ENCODE measurements around the gene PAK3. TPM values are rescaled to one million over a fixed set of nuclear protein-coding genes. Genes with fewer than 3 reads are reported as not detected.

The PAK3 gene
- total and polyA plus RNA-seq, 9 donors = 4.5 to 14.3 (median 12.3) TPM

DNA sequence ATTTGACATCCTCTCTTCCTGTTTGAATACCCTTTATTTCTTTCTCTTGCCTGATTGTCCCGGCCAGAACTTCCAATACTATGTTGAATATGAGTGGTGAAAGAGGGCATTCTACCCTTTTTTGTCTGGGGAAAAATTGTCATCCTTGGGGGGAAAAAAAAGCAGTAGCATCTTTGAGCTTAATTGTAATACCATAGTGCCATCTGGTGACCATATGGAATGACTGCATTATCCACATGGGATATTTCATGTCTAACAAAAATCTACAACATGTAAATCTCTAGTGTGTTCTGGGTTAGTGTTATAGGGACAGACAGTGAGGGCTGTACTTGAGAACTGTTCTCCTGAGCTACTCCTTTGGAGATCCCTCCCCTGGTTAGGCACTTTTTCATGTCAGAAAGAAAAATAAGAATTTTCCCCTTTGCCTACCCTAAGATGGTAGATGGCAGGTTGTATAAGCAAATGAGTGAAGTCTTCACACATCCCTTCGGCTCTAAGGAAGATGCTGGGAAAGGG, 148.3 kb downstream of the PAK3 start:
- no peak overlapping the region for H3K27ac ChIP-seq (ENCODE audit: low read length)
- peaks cover 17% of the 10 kb centered on the region for H3K27me3 ChIP-seq (ENCODE audit: control insufficient read depth, insufficient read depth, low read length)
- H3K9me3 ChIP-seq (replicated peaks; ENCODE audit: control insufficient read depth, low read depth, low read length) = peaks cover 1% of the 10 kb centered on the region
- no CpG with 5 or more reads among the region's 2 CpGs for WGBS (ENCODE audit: insufficient coverage)
- peaks cover 41% of the 10 kb centered on the region for H3K36me3 ChIP-seq (ENCODE audit: control insufficient read depth, insufficient read depth, low read length)
- H3K4me3 ChIP-seq (ENCODE audit: low read length) = no peak overlapping the region
- H3K4me1 ChIP-seq (ENCODE audit: control insufficient read depth, insufficient read depth, low read length) = no peaks in the 10 kb centered on the region
- DNase-seq = peak; percentile 42

DNA sequence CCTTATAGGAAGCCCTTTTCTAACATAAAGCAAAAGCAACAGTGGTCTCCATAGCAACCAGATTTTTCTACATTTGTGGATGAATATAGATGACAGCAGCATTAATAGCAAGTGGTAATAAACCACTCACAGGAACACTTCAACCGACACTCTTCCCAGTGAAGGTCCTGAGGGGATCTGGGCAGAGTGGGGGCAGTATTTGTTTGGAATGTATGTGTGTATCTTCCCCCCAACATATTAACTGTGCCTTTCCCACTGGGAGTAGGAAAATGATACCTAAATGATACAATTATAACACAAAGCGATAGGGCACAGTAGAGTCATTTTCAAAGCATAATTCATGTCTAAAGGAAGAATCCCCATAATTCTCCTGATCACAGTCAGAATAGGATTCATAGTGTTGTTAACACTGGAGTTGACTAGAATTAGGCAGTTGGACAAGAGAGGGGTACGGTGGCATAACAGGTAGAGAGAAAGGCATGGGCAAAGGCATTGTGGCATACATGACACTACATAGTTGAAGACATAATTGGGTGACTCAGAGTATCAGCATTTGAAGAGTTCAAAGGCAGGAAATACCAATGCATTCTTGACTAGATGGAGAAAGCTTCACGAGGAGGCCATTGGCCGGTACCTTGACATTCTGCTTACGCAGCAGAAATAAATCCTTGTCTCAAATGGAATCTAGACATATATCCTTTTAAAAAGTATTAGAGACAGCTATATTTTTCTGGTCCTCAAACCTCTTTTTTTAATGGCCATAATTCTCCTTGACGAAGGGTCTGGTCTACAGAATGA, 159.1 kb downstream of the PAK3 start:
- Histone ChIP-seq H3K27ac (ENCODE audit: low read length) (no peak overlapping the region), H3K36me3 (ENCODE audit: control insufficient read depth, insufficient read depth, low read length) (peaks cover 26% of the 10 kb centered on the region), H3K9me3 (replicated peaks; ENCODE audit: control insufficient read depth, low read depth, low read length) (no peaks in the 10 kb centered on the region), H3K27me3 (ENCODE audit: control insufficient read depth, insufficient read depth, low read length) (peaks cover 14% of the 10 kb centered on the region), H3K4me1 (ENCODE audit: control insufficient read depth, insufficient read depth, low read length) (peaks cover 8% of the 10 kb centered on the region), H3K4me3 (ENCODE audit: low read length) (no peak overlapping the region)
- 85% methylated on average over 1 of the region's 7 CpGs for WGBS (ENCODE audit: insufficient coverage)
- no peak for DNase-seq

DNA sequence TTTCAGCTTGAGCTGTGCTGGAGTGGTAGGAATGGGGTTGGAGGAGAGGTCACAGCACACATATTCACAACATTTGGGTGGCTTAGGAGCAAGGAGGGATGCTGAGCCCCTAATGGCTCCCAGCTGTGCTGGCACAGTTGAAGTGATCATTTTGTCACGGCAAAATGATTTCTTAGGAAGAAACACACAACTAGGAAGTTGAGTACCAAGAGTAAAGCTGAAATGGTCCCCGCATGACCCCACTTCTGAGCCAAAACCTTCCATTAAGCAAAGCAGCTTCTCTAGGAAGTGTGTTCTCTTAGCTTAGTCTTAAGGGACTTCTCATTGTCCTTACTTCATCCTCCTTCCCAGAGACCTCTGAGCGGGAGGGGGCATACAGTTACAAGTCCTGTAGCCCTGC, 161.7 kb downstream of the PAK3 start:
- Histone ChIP-seq H3K27ac (ENCODE audit: low read length) (no peak overlapping the region), H3K4me3 (ENCODE audit: low read length) (no peak overlapping the region)

DNA sequence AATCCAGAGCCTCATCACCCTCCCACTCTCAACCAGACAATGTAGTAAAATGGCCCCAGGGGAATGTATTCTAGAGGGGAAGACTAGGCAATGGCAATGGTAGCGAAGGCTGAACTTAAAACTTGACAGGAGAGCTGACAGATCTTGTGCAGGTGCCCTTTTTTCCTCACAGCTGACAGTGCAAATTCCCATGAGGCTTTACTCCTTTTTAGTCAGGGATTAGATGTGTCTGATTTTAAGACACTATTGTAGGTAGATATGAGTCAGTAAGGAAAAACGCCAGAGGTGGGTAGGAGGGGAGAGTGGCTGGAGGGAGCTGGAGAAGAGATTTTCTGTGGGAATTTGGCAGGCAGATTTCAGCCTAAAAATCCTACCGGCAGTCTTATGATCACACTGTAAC, 163.6 kb downstream of the PAK3 start:
- WGBS (ENCODE audit: insufficient coverage) = no CpG with 5 or more reads among the region's 3 CpGs
- peaks cover 21% of the 10 kb centered on the region for H3K27me3 ChIP-seq (ENCODE audit: control insufficient read depth, insufficient read depth, low read length)

More for the DNA sequence above, 161.7 kb downstream of the PAK3 start:
- Histone ChIP-seq H3K9me3 (replicated peaks; ENCODE audit: control insufficient read depth, low read depth, low read length) (no peaks in the 10 kb centered on the region), H3K36me3 (ENCODE audit: control insufficient read depth, insufficient read depth, low read length) (peaks cover 17% of the 10 kb centered on the region), H3K27me3 (ENCODE audit: control insufficient read depth, insufficient read depth, low read length) (peaks cover 19% of the 10 kb centered on the region), H3K4me1 (ENCODE audit: control insufficient read depth, insufficient read depth, low read length) (peaks cover 15% of the 10 kb centered on the region)
- WGBS (ENCODE audit: insufficient coverage) = 38% methylated on average over 2 of the region's 3 CpGs
- peak; percentile 92 for DNase-seq

DNA sequence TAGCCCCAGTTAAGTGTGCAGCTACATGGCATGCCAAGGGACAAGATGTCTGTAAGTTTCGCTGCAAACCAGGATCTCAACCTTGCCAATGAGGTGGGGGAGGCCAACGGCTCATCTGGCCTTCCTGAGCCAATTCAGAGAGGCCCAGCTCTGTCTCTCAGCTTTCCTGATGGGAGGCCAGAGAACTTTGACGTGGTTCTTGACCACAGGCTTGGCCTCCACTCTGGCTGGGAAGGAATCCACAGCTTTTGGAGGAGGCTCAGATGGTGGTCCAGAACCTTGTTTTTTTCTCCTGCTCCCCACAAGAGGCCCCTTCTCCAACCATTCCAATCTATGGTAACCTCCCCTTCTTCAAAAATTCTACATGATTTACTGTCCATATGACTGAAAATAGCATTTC, 164.5 kb downstream of the PAK3 start:
- H3K9me3 ChIP-seq (replicated peaks; ENCODE audit: control insufficient read depth, low read depth, low read length) = no peaks in the 10 kb centered on the region
- peak; percentile 65 for DNase-seq
- H3K36me3 ChIP-seq (ENCODE audit: control insufficient read depth, insufficient read depth, low read length) = peaks cover 11% of the 10 kb centered on the region
- H3K4me3 ChIP-seq (ENCODE audit: low read length) = no peak overlapping the region
- peaks cover 15% of the 10 kb centered on the region for H3K4me1 ChIP-seq (ENCODE audit: control insufficient read depth, insufficient read depth, low read length)
- peaks cover 18% of the 10 kb centered on the region for H3K27me3 ChIP-seq (ENCODE audit: control insufficient read depth, insufficient read depth, low read length)
- 28% methylated on average over 3 of the region's 3 CpGs for whole genome bisulfite sequencing (ENCODE audit: insufficient coverage)
- H3K27ac ChIP-seq (ENCODE audit: low read length) = peak overlapping the region; percentile 35

More for the DNA sequence above, 163.6 kb downstream of the PAK3 start:
- no peaks in the 10 kb centered on the region for H3K9me3 ChIP-seq (replicated peaks; ENCODE audit: control insufficient read depth, low read depth, low read length)
- H3K27ac ChIP-seq (ENCODE audit: low read length) = no peak overlapping the region
- peaks cover 11% of the 10 kb centered on the region for H3K36me3 ChIP-seq (ENCODE audit: control insufficient read depth, insufficient read depth, low read length)
- no peak for DNase-seq
- H3K4me1 ChIP-seq (ENCODE audit: control insufficient read depth, insufficient read depth, low read length) = peaks cover 15% of the 10 kb centered on the region
- H3K4me3 ChIP-seq (ENCODE audit: low read length) = no peak overlapping the region

DNA sequence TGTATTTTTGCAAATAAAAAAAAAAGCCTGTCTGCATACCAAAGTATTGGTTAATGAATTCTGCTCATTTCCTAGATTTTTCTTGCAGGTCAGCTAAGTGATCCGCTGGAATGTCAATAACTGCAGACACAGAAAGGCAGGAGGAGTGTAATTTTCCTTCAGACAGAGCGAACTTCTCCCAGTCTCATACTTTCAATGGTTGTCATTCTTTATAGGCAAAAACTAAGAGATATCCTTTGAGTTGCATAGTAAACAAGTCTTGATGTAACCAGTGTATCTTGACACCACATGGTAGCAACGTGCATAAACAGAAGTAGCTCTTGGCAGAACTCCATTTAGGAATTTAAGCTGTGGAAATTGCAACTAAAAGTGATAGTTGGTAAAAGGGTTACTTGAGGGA, 166.1 kb downstream of the PAK3 start:
- Histone ChIP-seq H3K4me3 (ENCODE audit: low read length) (no peak overlapping the region), H3K27ac (ENCODE audit: low read length) (no peak overlapping the region), H3K9me3 (replicated peaks; ENCODE audit: control insufficient read depth, low read depth, low read length) (no peaks in the 10 kb centered on the region), H3K4me1 (ENCODE audit: control insufficient read depth, insufficient read depth, low read length) (peaks cover 17% of the 10 kb centered on the region), H3K36me3 (ENCODE audit: control insufficient read depth, insufficient read depth, low read length) (peaks cover 8% of the 10 kb centered on the region), H3K27me3 (ENCODE audit: control insufficient read depth, insufficient read depth, low read length) (peaks cover 21% of the 10 kb centered on the region)
- WGBS (ENCODE audit: insufficient coverage) = 44% methylated on average over 1 of the region's 3 CpGs
- peak; percentile 33 for DNase-seq

DNA sequence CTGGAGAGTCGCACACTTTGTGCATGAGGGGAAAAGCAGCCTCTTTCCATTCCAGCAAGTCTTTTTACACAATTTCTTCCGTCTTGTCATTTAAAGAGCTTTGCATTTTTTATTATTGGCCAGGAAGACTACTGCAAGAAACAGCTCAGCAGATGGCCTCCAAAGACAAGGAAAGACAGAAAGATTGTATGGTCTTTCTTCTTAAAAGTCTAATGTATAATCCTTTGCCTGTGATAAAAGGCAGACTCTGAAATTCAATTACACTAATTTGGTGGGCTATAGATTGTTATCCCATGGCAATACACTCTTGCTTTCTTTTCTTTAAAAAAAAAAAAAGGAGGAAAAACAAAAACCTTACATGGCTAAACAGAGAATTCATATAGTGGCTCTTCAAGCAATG, 168.4 kb downstream of the PAK3 start:
- DNase-seq = peak; percentile 50
- no CpG with 5 or more reads among the region's 2 CpGs for WGBS (ENCODE audit: insufficient coverage)
- H3K36me3 ChIP-seq (ENCODE audit: control insufficient read depth, insufficient read depth, low read length) = peaks cover 8% of the 10 kb centered on the region
- H3K9me3 ChIP-seq (replicated peaks; ENCODE audit: control insufficient read depth, low read depth, low read length) = no peaks in the 10 kb centered on the region
- no peak overlapping the region for H3K4me3 ChIP-seq (ENCODE audit: low read length)
- H3K27me3 ChIP-seq (ENCODE audit: control insufficient read depth, insufficient read depth, low read length) = peaks cover 20% of the 10 kb centered on the region
- H3K4me1 ChIP-seq (ENCODE audit: control insufficient read depth, insufficient read depth, low read length) = peaks cover 12% of the 10 kb centered on the region
- peak overlapping the region; percentile 48 for H3K27ac ChIP-seq (ENCODE audit: low read length)

DNA sequence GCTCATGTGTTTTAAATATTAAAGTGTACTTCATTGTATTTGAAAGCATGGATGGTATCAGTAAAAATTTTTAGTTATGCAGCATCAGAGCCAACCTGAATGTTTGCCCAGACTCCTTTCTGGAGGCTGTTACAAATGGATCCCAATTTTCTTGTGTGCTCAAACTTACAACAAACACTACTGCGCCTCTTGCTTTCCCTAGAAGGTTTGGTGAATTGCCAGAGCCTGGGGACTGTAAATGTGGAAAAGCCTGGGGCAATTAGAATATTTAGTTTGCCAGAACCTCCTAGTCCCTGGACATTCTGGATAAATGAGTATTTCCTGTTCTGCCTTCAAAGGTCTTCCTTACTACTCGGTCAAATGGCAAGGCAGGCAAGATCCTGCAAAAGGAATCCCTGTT, 169.5 kb downstream of the PAK3 start:
- H3K9me3 ChIP-seq (replicated peaks; ENCODE audit: control insufficient read depth, low read depth, low read length) = no peaks in the 10 kb centered on the region
- DNase-seq = peak; percentile 44
- H3K4me3 ChIP-seq (ENCODE audit: low read length) = no peak overlapping the region
- peak overlapping the region; percentile 40 for H3K27ac ChIP-seq (ENCODE audit: low read length)
- no CpG with 5 or more reads among the region's 2 CpGs for WGBS (ENCODE audit: insufficient coverage)
- H3K4me1 ChIP-seq (ENCODE audit: control insufficient read depth, insufficient read depth, low read length) = peaks cover 7% of the 10 kb centered on the region
- H3K36me3 ChIP-seq (ENCODE audit: control insufficient read depth, insufficient read depth, low read length) = peaks cover 5% of the 10 kb centered on the region
- peaks cover 24% of the 10 kb centered on the region for H3K27me3 ChIP-seq (ENCODE audit: control insufficient read depth, insufficient read depth, low read length)

DNA sequence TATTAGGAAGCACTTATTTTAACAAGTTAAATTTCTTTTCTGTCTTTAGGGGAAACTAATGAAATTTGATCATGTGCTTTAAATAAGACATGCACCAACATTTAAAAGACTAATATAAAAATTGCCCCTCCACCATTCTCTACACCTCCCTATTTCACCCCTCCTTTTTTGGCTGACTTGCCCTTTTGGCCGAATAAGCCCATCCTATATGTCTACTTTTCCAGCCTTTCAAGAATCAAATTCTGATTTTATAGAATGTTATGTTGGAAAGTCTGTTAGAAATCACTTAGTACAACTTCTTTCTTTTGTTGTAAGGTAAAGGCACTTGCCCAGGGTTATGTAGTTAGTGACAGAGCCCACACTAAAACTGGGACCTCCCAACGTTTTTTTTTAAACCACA, 172.5 kb downstream of the PAK3 start:
- Histone ChIP-seq H3K4me1 (ENCODE audit: control insufficient read depth, insufficient read depth, low read length) (peaks cover 2% of the 10 kb centered on the region), H3K27me3 (ENCODE audit: control insufficient read depth, insufficient read depth, low read length) (peaks cover 19% of the 10 kb centered on the region), H3K9me3 (replicated peaks; ENCODE audit: control insufficient read depth, low read depth, low read length) (no peaks in the 10 kb centered on the region), H3K27ac (ENCODE audit: low read length) (peak overlapping the region; percentile 50), H3K4me3 (ENCODE audit: low read length) (peak overlapping the region; percentile 56), H3K36me3 (ENCODE audit: control insufficient read depth, insufficient read depth, low read length) (no peaks in the 10 kb centered on the region)
- DNase-seq = peak; percentile 66
- WGBS (ENCODE audit: insufficient coverage) = no CpG with 5 or more reads among the region's 2 CpGs

DNA sequence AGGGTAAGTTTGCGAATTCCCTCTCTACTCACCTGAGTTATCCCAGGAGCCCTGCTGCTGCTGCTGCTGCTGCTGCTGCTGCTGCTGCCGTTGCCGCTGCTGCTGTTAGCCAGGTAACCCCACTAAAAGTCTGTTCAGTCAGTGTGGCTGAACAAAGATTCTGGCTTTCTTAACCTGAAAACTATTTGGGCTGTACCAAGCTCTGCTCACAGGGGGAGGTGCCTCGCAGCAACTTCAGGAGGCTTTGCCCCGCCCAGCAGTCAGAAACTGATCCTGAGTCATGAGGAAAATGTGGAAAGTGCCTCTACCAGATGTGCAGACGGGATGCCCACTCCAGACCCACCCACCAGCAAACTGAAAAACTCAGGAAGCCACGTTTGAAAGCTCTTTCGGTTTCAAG, 174.3 kb downstream of the PAK3 start, which contains the start of gene CAPN6:
Gene CAPN6 (minus strand): TSS at position 145 of the 400 bp plus-strand sequence. CDS start 6,547 bp downstream, outside the sequence.
- H3K4me1 ChIP-seq (ENCODE audit: control insufficient read depth, insufficient read depth, low read length) = peaks cover 2% of the 10 kb centered on the region
- DNase-seq = peak; percentile 92
- H3K27me3 ChIP-seq (ENCODE audit: control insufficient read depth, insufficient read depth, low read length) = peaks cover 21% of the 10 kb centered on the region
- no peaks in the 10 kb centered on the region for H3K36me3 ChIP-seq (ENCODE audit: control insufficient read depth, insufficient read depth, low read length)
- WGBS (ENCODE audit: insufficient coverage) = 29% methylated on average over 3 of the region's 8 CpGs
- peak within 1 kb of the TSS; percentile 56 for H3K4me3 ChIP-seq (ENCODE audit: low read length)
- no peaks in the 10 kb centered on the region for H3K9me3 ChIP-seq (replicated peaks; ENCODE audit: control insufficient read depth, low read depth, low read length)
- H3K27ac ChIP-seq (ENCODE audit: low read length) = peak within 1 kb of the TSS; percentile 50

All from muscle of leg (tissue), 11 donors.